IMR-90 (cell line): ENCODE data around the gene KCTD19.

ENCODE experiments used
- BHLHE40 ChIP-seq: fragments of 150-350 bp; IDR thresholded peaks from 2 replicates; pipeline ENCODE4 v1.6.1; 2016; ENCODE audit warnings: mild to moderate bottlenecking, low read depth, low read length
- CEBPB ChIP-seq: IDR thresholded peaks from 2 replicates; pipeline ENCODE4 v1.6.1; 2012; ENCODE audit warnings: low read depth, low read length, improper control_type of control experiment
- CHD1 ChIP-seq: IDR thresholded peaks from 2 replicates; pipeline ENCODE4 v1.6.1; 2012; ENCODE audit warnings: low read depth, low read length, improper control_type of control experiment
- FOS ChIP-seq: fragments of 150-350 bp; IDR thresholded peaks from 2 replicates; pipeline ENCODE4 v1.6.1; 2016; ENCODE audit warnings: low read depth, low read length
- MAFK ChIP-seq: IDR thresholded peaks from 2 replicates; pipeline ENCODE4 v1.6.1; 2012; ENCODE audit warnings: low read depth, low read length, improper control_type of control experiment
- MXI1 ChIP-seq: IDR thresholded peaks from 2 replicates; pipeline ENCODE4 v1.6.1; 2012; ENCODE audit warnings: low read depth, mild to moderate bottlenecking, low read length, moderate library complexity, borderline replicate concordance
- POLR2A ChIP-seq: IDR thresholded peaks from 2 replicates; pipeline ENCODE4 v1.6.1; 2012; ENCODE audit warnings: mild to moderate bottlenecking, low read depth, low read length
- RAD21 ChIP-seq: IDR thresholded peaks from 2 replicates; pipeline ENCODE4 v1.6.1; 2012; ENCODE audit warnings: low read length, improper control_type of control experiment
- RCOR1 ChIP-seq: IDR thresholded peaks from 2 replicates; pipeline ENCODE4 v1.6.1; 2012; ENCODE audit warnings: mild to moderate bottlenecking, low read length, improper control_type of control experiment; ENCODE audit not compliant: insufficient replicate concordance
- RFX5 ChIP-seq: IDR thresholded peaks from 2 replicates; pipeline ENCODE4 v1.8.0; 2012; ENCODE audit warnings: low read depth, mild to moderate bottlenecking, low read length, moderate library complexity
- SMC3 ChIP-seq: fragments of 150-350 bp; IDR thresholded peaks from 2 replicates; pipeline ENCODE4 v1.6.1; 2016; ENCODE audit warnings: low read depth, mild to moderate bottlenecking, antibody characterized with exemption, low read length, moderate library complexity
- TF ChIP-seq, protein P1 (sequence below): conservative IDR thresholded peaks from 2 replicates; pipeline ENCODE4 v1.5.1; 2012; ENCODE audit warnings: mild to moderate bottlenecking, low read depth, low read length, improper control_type of control experiment
- TF ChIP-seq, protein P2 (sequence below): fragments of 150-350 bp; IDR thresholded peaks from 2 replicates; pipeline ENCODE4 v1.6.1; 2017; ENCODE audit warnings: mild to moderate bottlenecking, antibody characterized with exemption, low read length, low read depth

DNA sequence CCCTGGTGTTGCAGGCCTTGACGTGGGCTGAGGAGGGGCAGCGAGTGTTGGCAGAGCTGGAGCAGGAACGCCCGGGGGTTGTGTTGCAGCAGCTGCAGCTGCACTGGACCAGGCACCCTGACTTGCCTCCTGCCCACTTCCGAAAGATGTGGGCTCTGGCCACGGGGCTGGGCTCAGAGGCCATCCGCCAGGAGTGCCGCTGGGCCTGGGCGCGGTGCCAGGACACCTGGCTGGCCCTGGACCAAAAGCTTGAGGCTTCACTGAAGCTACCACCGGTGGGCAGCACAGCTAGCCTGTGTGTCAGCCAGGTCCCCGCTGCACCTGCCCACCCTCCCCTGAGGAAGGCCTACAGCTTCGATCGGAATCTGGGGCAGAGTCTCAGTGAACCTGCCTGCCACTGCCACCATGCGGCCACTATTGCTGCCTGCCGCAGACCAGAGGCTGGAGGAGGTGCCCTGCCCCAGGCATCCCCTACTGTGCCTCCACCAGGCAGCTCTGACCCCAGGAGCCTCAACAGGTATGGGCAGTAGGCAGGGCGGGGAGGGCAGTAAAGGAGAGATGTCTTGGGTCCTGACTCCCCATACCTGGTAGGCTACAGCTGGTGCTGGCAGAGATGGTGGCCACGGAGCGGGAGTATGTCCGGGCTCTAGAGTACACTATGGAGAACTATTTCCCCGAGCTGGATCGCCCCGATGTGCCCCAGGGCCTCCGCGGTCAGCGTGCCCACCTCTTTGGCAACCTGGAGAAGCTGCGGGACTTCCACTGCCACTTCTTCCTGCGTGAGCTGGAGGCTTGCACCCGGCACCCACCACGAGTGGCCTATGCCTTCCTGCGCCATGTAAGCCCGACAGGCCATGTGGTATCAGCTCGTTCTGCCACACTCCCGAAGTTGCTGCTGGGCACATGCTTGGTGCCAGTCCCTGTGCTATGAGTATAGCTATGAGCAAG lies 41.6 kb downstream of the KCTD19 start:
- TF ChIP-seq RAD21 (peak; percentile 41; the same call in 1 of the 2 replicates), POLR2A (no peak), SMC3 (peak; percentile 30), BHLHE40 (no peak), CHD1 (no peak), RCOR1 (no peak), CEBPB (no peak), FOS (no peak), MXI1 (no peak), RFX5 (no peak), MAFK (no peak)
- TF ChIP-seq, protein P1, sequence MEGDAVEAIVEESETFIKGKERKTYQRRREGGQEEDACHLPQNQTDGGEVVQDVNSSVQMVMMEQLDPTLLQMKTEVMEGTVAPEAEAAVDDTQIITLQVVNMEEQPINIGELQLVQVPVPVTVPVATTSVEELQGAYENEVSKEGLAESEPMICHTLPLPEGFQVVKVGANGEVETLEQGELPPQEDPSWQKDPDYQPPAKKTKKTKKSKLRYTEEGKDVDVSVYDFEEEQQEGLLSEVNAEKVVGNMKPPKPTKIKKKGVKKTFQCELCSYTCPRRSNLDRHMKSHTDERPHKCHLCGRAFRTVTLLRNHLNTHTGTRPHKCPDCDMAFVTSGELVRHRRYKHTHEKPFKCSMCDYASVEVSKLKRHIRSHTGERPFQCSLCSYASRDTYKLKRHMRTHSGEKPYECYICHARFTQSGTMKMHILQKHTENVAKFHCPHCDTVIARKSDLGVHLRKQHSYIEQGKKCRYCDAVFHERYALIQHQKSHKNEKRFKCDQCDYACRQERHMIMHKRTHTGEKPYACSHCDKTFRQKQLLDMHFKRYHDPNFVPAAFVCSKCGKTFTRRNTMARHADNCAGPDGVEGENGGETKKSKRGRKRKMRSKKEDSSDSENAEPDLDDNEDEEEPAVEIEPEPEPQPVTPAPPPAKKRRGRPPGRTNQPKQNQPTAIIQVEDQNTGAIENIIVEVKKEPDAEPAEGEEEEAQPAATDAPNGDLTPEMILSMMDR: peak; percentile 45
- TF ChIP-seq, protein P2, sequence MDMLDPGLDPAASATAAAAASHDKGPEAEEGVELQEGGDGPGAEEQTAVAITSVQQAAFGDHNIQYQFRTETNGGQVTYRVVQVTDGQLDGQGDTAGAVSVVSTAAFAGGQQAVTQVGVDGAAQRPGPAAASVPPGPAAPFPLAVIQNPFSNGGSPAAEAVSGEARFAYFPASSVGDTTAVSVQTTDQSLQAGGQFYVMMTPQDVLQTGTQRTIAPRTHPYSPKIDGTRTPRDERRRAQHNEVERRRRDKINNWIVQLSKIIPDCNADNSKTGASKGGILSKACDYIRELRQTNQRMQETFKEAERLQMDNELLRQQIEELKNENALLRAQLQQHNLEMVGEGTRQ: no peak
